GM10847 (cell line): Measurements from ENCODE around the gene FLRT3.

Experiments
- POLR2A ChIP-seq: IDR thresholded peaks from 2 replicates; pipeline ENCODE4 v1.6.1; 2011; ENCODE audit not compliant: insufficient read length; ENCODE audit errors: extremely low read depth

FLRT3 gene

DNA sequence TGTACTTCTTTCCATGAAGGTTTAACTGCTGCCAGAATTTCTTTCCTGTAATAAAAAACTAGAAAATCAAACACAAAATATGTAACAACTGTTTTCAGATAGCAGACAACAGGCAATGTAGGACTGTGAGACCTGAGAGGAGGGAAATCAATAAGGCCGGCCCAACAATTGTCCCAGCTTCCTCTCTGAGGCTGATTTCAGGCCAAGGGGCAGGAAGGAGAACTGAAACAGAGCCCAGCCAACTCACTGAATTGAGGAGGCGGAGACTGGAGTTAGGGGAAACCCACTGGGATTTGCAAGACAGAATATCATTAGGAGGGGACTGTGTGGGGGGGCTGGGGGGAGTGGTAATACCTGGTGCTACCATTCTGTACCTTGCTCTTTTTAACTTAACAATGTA is 42.2 kb downstream of the FLRT3 start:
- no peak for TF ChIP-seq POLR2A

DNA sequence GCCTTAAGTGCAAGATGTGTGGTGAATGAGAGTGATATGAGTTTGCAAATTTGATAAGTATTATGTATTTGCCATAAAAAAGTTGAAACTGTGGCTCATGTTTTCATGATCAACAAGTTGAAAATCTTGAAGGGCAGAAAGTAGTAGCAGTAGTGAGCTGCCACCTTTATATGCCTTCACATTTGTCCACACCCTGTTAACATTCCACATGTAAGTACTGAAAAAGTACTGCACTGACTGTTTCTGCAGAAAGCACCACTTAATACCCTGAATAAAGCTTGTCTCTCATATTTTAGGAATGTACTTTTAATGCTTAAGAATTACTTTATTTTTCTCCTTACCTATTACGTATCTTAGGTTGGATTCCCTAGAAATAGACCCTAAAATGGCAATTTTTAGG is 45.9 kb downstream of the FLRT3 start:
- TF ChIP-seq POLR2A: no peak

DNA sequence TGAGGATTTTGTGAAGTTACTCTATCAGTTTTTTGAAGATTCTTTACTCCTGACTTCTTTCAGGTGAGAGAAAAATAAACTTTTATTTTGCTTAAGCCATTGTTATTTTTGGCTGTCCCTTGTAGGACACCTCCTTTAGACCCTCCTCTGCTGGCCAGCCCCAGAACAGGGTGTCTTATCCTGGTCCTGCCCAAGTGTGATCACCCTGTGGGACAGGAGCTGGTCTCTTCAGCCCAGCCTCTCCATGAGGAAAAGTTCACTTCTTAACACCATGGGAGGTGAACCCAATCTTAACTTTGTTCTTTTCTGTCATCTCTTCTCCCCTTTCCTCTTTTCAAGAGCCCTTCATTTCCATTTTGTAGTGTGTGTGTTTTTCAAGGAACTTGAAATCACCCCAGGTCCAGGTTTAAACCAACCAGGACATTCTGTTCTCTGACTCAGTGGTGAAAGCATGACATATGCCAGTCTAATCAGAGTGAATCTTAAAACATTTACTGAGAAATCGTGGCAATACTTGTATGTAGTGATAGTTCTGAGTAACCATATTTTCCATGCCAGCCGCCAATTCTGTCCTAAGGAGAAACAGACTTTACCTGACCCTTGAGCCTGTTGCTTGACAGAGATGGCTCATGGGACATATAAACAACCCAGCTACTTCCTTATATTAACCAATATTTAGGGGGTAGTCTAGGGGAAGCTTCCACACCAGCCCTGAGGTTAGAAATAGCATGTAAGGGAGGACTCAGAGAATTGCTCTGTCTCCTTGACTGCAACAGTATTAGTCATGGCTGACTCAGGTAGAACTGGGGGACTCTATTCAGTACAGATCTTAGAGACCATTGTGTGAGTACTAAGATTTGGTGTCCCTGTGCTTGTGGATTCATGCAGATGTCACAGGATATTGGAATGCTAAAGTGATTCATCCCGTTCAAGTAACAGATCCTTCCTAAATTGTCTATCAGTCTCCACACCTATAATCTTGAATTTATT is 48.8 kb downstream of the FLRT3 start:
- no peak for TF ChIP-seq POLR2A

DNA sequence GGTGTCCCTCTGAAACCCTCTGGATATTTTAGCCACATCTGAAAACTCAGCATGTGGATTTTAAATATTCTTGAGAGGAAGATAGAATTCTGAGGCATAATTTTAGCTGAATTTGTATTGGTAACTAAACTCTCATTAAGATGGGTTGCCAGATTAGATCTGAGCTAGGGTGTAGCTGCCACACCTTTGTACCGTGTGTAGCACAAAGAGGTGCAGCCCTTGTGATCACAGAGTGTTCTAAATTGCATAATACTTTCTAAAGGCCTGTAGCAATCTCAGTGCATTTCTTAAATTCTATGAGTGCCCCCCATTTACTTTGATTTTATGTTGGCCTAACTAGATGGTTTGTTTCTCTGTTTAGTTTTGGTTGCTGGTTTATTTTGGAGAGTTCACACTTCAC is 53.0 kb downstream of the FLRT3 start:
- no peak for TF ChIP-seq POLR2A

DNA sequence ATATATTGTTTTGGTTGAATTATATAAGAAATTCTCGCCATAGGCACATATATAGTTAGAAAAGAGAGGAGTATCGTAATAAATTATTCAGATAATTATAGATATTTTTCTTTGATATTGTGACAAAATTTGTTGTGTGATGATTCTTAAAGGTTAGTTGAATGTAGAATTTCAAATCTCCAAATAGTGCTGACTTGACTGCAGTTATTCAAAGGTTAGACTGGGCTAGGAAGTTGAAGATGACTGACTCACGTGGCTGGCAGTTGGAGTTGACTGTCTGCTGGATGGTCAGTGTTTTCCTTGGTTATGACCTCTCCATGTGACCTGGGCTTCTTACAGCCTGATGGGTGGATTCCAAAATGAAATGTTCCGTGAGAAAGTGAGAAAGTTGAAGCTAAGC is 55.3 kb downstream of the FLRT3 start:
- TF ChIP-seq POLR2A: no peak
